ENCODE measurements around the gene CNST. TPM values are rescaled to one million over a fixed set of nuclear protein-coding genes. Genes with fewer than 3 reads are reported as not detected.
A peak's percentile ranks its signal among the peaks of the same experiment; 100 is the strongest.
"Not testable (repeated sequence)": the region's sequence is repeated elsewhere in the genome, so short reads cannot be mapped to it uniquely, and the experiment has no call there.

Gene CNST
- polyA plus RNA-seq, 1 donor, result 13.2 TPM

- DNase-seq, result not testable (repeated sequence)
These were observed 5.4 kb upstream of the CNST start for GRCh38 chr1:246560833-246561232.

GRCh38 chr1:246564839-246565750, 1.2 kb upstream of the CNST start:
- DNase-seq, result no peak

GRCh38 chr1:246565751-246566127, 517 bp upstream of the CNST start:
- DNase-seq, result no peak

- DNase-seq, result peak; percentile 6
These were observed 773 bp downstream of the CNST start for GRCh38 chr1:246566813-246567645.

- no peak for DNase-seq
These were observed 1.5 kb downstream of the CNST start for GRCh38 chr1:246567646-246568235.

GRCh38 chr1:246569248-246570238, 3.3 kb downstream of the CNST start:
- DNase-seq, result no peak

- not testable (repeated sequence) for DNase-seq
These were observed 5.1 kb downstream of the CNST start for GRCh38 chr1:246571309-246571708.

GRCh38 chr1:246571953-246572352, 5.7 kb downstream of the CNST start:
- DNase-seq, result no peak

GRCh38 chr1:246572785-246573184, 6.5 kb downstream of the CNST start:
- no peak for DNase-seq

GRCh38 chr1:246573491-246573890, 7.2 kb downstream of the CNST start:
- DNase-seq, result no peak

GRCh38 chr1:246576709-246577032, 10.4 kb downstream of the CNST start:
- no peak for DNase-seq

- DNase-seq, result no peak
These were observed 10.9 kb downstream of the CNST start for GRCh38 chr1:246577082-246577719.

GRCh38 chr1:246577720-246578106, 11.5 kb downstream of the CNST start:
- DNase-seq, result no peak

GRCh38 chr1:246579818-246580217, 13.6 kb downstream of the CNST start:
- DNase-seq, result no peak

- no peak for DNase-seq
These were observed 14.5 kb downstream of the CNST start for GRCh38 chr1:246580497-246581370.

- no peak for DNase-seq
These were observed 16.2 kb downstream of the CNST start for GRCh38 chr1:246582301-246583055.

- DNase-seq, result no peak
These were observed 16.8 kb downstream of the CNST start for GRCh38 chr1:246583056-246583440.

- no peak for DNase-seq
These were observed 17.4 kb downstream of the CNST start for GRCh38 chr1:246583448-246584185.

- DNase-seq, result no peak
These were observed 20.8 kb downstream of the CNST start for GRCh38 chr1:246587032-246587431.
